K562 (cell line): ENCODE data around the gene NIPAL3. TPM values are rescaled to one million over a fixed set of nuclear protein-coding genes. Genes with fewer than 3 reads are reported as not detected.
A peak's percentile ranks its signal among the peaks of the same experiment; 100 is the strongest.

ENCODE experiments used
- ATAC-seq: fragments of 200-7000 bp; cut with Tn5 transposase; 3 replicates; pipeline ENCODE4 v1.9.1; 2020; ENCODE audit warnings: moderate library complexity
- BruUV-seq: library from RNA; stranded (reverse); fragments of 400-500 nt; replicated peaks from 2 replicates; lab custom pipeline; 2021; lab: Mats Ljungman, UMichigan
- CTCF ChIA-PET: fragments of 300-600 bp; formaldehyde crosslinking; extraction: SDS; loops from one replicate; lab custom pipeline; 2021; ENCODE audit warnings: low intra/inter-chr PET ratio; lab: Yijun Ruan, JAX
- POLR2A ChIA-PET: fragments of 300-600, 350-650 bp; sonication (Branson Sonifier 250); formaldehyde crosslinking; extraction: SDS; loops from one replicate; lab custom pipeline; 2021; ENCODE audit warnings: antibody characterized with exemption, inconsistent platforms; lab: Yijun Ruan, JAX
- DNase-seq, 4 experiments: peaks; one replicate each; pipeline versions ENCODE4 v3.0.0 to v3.0.0-alpha.2; 2011 to 2018; ENCODE audit warnings: low spot score in 3 of 4, mixed read lengths in 3 of 4; ENCODE audit errors: extremely low read depth in 1 of 4
- FAIRE-seq: peaks from 2 replicates; lab custom pipeline; 2011; peaks lifted over from hg19 to GRCh38; lab: Jason Lieb, UNC
- H2AFZ ChIP-seq: 2 replicates; pipeline ENCODE4 v1.6.0; 2011; ENCODE audit warnings: low read depth, low read length, control low read depth, inconsistent platforms
- H3K27ac ChIP-seq: fragments of 200-600 bp; 3 replicates; pipeline ENCODE4 v1.8.0; 2011; ENCODE audit warnings: low read depth, mild to moderate bottlenecking, control low read depth, inconsistent platforms, low read length, moderate library complexity, mixed read lengths; ENCODE audit errors: extremely low read depth
- H3K27me3 ChIP-seq, 2 experiments: fragments of 300-600 bp in 1 of 2; 2 replicates in 1 of 2; 3 replicates in 1 of 2; pipeline versions ENCODE4 v1.6.0 to v1.8.0; 2011; ENCODE audit warnings: inconsistent platforms in 2 of 2, low read length in 2 of 2, mild to moderate bottlenecking in 1 of 2, mixed read lengths in 1 of 2, moderate library complexity in 1 of 2; ENCODE audit not compliant: control insufficient read depth in 2 of 2, insufficient read depth in 2 of 2
- H3K36me3 ChIP-seq: fragments of 300-600 bp; 3 replicates; pipeline ENCODE4 v1.8.0; 2011; ENCODE audit warnings: mild to moderate bottlenecking, low read length, inconsistent platforms; ENCODE audit not compliant: control insufficient read depth, insufficient read depth
- H3K4me1 ChIP-seq, 2 experiments: fragments of 200-600 bp in 1 of 2; replicated peaks in 1 of 2; 2 replicates in 1 of 2; 3 replicates in 1 of 2; pipeline versions ENCODE4 v1.5.1 to v1.8.0; 2011; ENCODE audit warnings: inconsistent platforms in 2 of 2, low read length in 2 of 2, mild to moderate bottlenecking in 1 of 2, mixed read lengths in 1 of 2, moderate library complexity in 1 of 2; ENCODE audit not compliant: control insufficient read depth in 2 of 2, insufficient read depth in 2 of 2
- H3K4me2 ChIP-seq: 2 replicates; pipeline ENCODE4 v1.6.1; 2011; ENCODE audit warnings: low read length, control low read depth, inconsistent platforms, mixed read lengths; ENCODE audit not compliant: insufficient read depth
- H3K4me3 ChIP-seq: fragments of 200-600 bp; sonication (generic), shearing (Covaris generic); 2 replicates; pipeline ENCODE4 v1.5.1; 2016; ENCODE audit warnings: control low read depth, inconsistent platforms
- H3K79me2 ChIP-seq: fragments of 200-600 bp; 3 replicates; pipeline ENCODE4 v1.8.0; 2011; ENCODE audit warnings: low read length, inconsistent platforms; ENCODE audit not compliant: control insufficient read depth, insufficient read depth
- H3K9ac ChIP-seq, 2 experiments: 2 replicates each; pipeline versions ENCODE4 v1.6.0 to v1.6.1; 2011; ENCODE audit warnings: low read depth in 2 of 2, low read length in 2 of 2, control low read depth in 1 of 2, inconsistent platforms in 1 of 2, mild to moderate bottlenecking in 1 of 2, mixed read lengths in 1 of 2; ENCODE audit not compliant: insufficient read depth in 1 of 2
- H3K9me1 ChIP-seq: one replicate; pipeline ENCODE4 v1.6.0; 2011; ENCODE audit warnings: inconsistent platforms, mild to moderate bottlenecking, low read length, moderate library complexity; ENCODE audit not compliant: control insufficient read depth, insufficient read depth
- H3K9me3 ChIP-seq: replicated peaks from 2 replicates; pipeline ENCODE4 v1.5.1; 2011; ENCODE audit warnings: low read depth, low read length, inconsistent platforms; ENCODE audit not compliant: control insufficient read depth, insufficient read depth
- H4K20me1 ChIP-seq: replicated peaks from 2 replicates; pipeline ENCODE4 v1.6.1; 2011; ENCODE audit warnings: low read length, inconsistent platforms, mixed read lengths; ENCODE audit not compliant: control insufficient read depth, insufficient read depth
- FUS ChIP-seq: fragments of 200-400 bp; formaldehyde crosslinking; optimal IDR thresholded peaks from 2 replicates; pipeline ENCODE3; 2017; ENCODE audit warnings: low read depth, low read length
- NFIC ChIP-seq: fragments of 450-650 bp; IDR thresholded peaks from 2 replicates; pipeline ENCODE4 v1.6.1; 2017; ENCODE audit warnings: mild to moderate bottlenecking, inconsistent platforms
- WGBS: fragments of 100-300 bp; shearing (Covaris generic); methylation state at CpG from one replicate; pipeline ENCODE4 v1.1.6; 2016; ENCODE audit warnings: low coverage, mixed read lengths; ENCODE audit not compliant: insufficient coverage; ENCODE audit errors: missing lambda C conversion rate; 5-methylcytosine and 5-hydroxymethylcytosine counted together
- in situ Hi-C: fragments of 300-500 bp; cut with MboI; formaldehyde crosslinking; loops from 4 replicates; pipeline ENCODE4 v1.15.0; 2018; ENCODE audit warnings: inconsistent platforms, mixed read lengths
- intact Hi-C: fragments of 100-400 bp; cut with micrococcal nuclease; formaldehyde crosslinking; loops from 2 replicates; pipeline ENCODE4 v1.14.2; 2022
- polyA plus RNA-seq, 8 experiments: library from polyadenylated mRNA; depleted of rRNA in 4 of 8; stranded (reverse) in 5 of 8; unstranded in 3 of 8; fragments of >200 nt; fragmentation: Nextera tagmentation in 2 of 8; fragmentation: Illumina TruSeq in 1 of 8; extraction: Ambion mirVana in 2 of 8; extraction: Trizol in 1 of 8; gene quantifications; 2 replicates each; pipeline versions ENCODE4 v1.2.1 to v1.2.3, GENCODE V29; 2011 to 2014; ENCODE audit warnings: inconsistent platforms in 1 of 8, missing spikeins in 1 of 8
- total RNA-seq, 7 experiments: library from RNA; depleted of rRNA in 6 of 7; stranded (reverse); fragments of >200 nt in 6 of 7; fragmentation: Illumina TruSeq in 2 of 7; extraction: Trizol in 2 of 7; gene quantifications; 2 replicates each; pipeline versions ENCODE4 v1.2.1 to v1.2.3, GENCODE V29; 2011 to 2021; ENCODE audit warnings: low replicate concordance in 1 of 7
- TF ChIP-seq, protein P1 (sequence below): sonication (generic); formaldehyde crosslinking; IDR thresholded peaks from 2 replicates; pipeline ENCODE4 v1.8.0; 2022; ENCODE audit warnings: mild to moderate bottlenecking, missing genetic modification reagents
- TF ChIP-seq, protein P2 (sequence below), 3 experiments: fragments of 200-800 bp in 1 of 3; fragments of 250-450 bp in 1 of 3; fragments of 450-650 bp in 1 of 3; sonication (Bioruptor Pico) in 1 of 3; sonication (Bioruptor generic) in 1 of 3; formaldehyde crosslinking in 1 of 3; IDR thresholded peaks; 2 replicates each; pipeline versions ENCODE4 v1.6.1 to v1.8.0; 2016 to 2022; ENCODE audit warnings: mild to moderate bottlenecking in 2 of 3, missing genetic modification characterization in 2 of 3, missing compliant biosample characterization in 1 of 3, moderate library complexity in 1 of 3

The NIPAL3 gene
- total and polyA plus RNA-seq, 9 of the 15 experiments (the other 6 are each of a cell fraction or from before 2014, with no cell fraction given): 10.5 to 26.3 (median 16.0) TPM

DNA sequence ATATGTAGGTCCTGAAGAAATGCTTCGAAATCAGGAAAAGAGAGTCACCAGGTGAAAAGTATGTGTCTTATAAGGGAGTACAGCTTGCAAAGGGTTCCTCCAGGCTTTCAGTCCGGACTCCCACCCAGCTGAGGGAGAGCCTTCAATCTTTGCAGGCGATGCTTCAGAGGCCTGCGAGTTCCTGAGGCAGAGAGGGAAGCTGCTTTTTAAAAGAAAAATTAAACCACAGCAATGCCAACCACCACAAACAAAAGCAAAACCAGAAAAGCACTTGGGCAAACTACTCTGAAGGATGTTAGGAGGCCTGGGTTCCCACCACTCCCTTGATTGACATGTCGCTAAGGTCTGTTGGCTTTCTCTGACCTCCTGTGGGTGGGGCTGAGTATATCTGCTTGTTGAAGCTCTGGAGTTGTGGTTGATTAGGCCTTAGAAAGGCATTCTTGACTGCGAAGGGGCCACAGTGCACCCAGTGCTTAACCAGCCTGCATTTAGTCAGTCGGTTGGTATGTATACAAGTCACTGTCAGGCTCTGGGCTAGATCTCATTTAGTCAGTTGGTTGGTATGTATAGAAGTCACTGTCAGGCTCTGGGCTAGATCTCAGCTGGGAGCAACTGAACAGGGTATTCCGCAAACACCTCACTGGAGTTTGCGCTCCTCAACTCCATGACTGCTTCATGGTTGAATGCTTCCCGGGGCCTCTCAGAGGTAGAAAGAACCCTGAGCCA, 1.2 kb downstream of the NIPAL3 start (continued):
- TF ChIP-seq, protein P1, sequence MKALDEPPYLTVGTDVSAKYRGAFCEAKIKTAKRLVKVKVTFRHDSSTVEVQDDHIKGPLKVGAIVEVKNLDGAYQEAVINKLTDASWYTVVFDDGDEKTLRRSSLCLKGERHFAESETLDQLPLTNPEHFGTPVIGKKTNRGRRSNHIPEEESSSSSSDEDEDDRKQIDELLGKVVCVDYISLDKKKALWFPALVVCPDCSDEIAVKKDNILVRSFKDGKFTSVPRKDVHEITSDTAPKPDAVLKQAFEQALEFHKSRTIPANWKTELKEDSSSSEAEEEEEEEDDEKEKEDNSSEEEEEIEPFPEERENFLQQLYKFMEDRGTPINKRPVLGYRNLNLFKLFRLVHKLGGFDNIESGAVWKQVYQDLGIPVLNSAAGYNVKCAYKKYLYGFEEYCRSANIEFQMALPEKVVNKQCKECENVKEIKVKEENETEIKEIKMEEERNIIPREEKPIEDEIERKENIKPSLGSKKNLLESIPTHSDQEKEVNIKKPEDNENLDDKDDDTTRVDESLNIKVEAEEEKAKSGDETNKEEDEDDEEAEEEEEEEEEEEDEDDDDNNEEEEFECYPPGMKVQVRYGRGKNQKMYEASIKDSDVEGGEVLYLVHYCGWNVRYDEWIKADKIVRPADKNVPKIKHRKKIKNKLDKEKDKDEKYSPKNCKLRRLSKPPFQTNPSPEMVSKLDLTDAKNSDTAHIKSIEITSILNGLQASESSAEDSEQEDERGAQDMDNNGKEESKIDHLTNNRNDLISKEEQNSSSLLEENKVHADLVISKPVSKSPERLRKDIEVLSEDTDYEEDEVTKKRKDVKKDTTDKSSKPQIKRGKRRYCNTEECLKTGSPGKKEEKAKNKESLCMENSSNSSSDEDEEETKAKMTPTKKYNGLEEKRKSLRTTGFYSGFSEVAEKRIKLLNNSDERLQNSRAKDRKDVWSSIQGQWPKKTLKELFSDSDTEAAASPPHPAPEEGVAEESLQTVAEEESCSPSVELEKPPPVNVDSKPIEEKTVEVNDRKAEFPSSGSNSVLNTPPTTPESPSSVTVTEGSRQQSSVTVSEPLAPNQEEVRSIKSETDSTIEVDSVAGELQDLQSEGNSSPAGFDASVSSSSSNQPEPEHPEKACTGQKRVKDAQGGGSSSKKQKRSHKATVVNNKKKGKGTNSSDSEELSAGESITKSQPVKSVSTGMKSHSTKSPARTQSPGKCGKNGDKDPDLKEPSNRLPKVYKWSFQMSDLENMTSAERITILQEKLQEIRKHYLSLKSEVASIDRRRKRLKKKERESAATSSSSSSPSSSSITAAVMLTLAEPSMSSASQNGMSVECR (CRISPR knock-in tag): 0 out of 2 replicates have a peak, but pooled peaks have one; percentile 34
- no peak for TF ChIP-seq NFIC

DNA sequence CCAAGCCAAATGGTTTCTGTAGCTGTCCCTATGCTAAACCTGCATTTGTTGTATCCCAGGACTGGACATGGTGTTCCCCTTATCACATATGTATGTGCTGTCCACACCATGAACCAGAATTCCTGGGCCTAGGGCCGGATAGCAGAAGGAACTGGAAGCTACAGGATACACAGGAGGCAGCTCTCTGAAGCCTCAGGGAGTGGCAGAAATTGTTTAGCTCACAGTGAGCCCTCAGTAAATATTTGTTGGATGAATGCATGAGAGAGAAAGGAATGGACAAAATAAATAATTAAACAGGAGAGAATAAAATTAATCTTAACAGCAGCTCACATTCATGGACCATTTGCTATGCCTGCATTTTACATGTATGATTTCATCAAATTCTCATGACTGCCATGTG, 2.1 kb downstream of the NIPAL3 start:
- peak overlapping the region; percentile 88 for H3K4me2 ChIP-seq
- POLR2A ChIA-PET: interaction anchor here (1.1 to 1.6 kb wide), 3 partner anchors 8 to 24 kb away, joined by 4 to 6 read pairs (median 4); no protein-coding TSS in a partner anchor
- no peaks in the 10 kb centered on the region for H3K9me3 ChIP-seq
- TF ChIP-seq FUS: no peak
- TF ChIP-seq, protein P2, sequence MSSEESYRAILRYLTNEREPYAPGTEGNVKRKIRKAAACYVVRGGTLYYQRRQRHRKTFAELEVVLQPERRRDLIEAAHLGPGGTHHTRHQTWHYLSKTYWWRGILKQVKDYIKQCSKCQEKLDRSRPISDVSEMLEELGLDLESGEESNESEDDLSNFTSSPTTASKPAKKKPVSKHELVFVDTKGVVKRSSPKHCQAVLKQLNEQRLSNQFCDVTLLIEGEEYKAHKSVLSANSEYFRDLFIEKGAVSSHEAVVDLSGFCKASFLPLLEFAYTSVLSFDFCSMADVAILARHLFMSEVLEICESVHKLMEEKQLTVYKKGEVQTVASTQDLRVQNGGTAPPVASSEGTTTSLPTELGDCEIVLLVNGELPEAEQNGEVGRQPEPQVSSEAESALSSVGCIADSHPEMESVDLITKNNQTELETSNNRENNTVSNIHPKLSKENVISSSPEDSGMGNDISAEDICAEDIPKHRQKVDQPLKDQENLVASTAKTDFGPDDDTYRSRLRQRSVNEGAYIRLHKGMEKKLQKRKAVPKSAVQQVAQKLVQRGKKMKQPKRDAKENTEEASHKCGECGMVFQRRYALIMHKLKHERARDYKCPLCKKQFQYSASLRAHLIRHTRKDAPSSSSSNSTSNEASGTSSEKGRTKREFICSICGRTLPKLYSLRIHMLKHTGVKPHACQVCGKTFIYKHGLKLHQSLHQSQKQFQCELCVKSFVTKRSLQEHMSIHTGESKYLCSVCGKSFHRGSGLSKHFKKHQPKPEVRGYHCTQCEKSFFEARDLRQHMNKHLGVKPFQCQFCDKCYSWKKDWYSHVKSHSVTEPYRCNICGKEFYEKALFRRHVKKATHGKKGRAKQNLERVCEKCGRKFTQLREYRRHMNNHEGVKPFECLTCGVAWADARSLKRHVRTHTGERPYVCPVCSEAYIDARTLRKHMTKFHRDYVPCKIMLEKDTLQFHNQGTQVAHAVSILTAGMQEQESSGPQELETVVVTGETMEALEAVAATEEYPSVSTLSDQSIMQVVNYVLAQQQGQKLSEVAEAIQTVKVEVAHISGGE (CRISPR knock-in tag; IDR thresholded peaks at IDR 0.05): 0 out of 6 replicates have a peak, but pooled peaks of 1 of the 3 experiments have one; percentile 2
- TF ChIP-seq, all 486 proteins: peak for 1
- BruUV-seq: no TSS peak
- Histone ChIP-seq H3K9me1 (no peaks in the 10 kb centered on the region), H3K27ac (peak overlapping the region; percentile 64), H3K27me3 (no peaks in the 10 kb centered on the region), H2AFZ (no peak overlapping the region), H3K79me2 (peaks cover 39% of the 10 kb centered on the region), H3K4me1 (peaks cover 40 to 54% of the 10 kb centered on the region in 2 experiments), H4K20me1 (peaks cover 4% of the 10 kb centered on the region; the same call in 1 of the 2 replicates), H3K4me3 (no peak overlapping the region; the same call in 1 of the 2 replicates), H3K36me3 (peaks cover 35% of the 10 kb centered on the region; the same call in 2 of the 3 replicates), H3K9ac (peak overlapping the region; percentile 61 to 76; a peak in 3 of 4 replicates)
- in situ Hi-C loops: no loop called here
- CTCF ChIA-PET: no interaction called here
- 73% methylated on average over 1 of the region's 1 CpG for WGBS
- intact Hi-C loops: loop anchor here (5.0 kb wide), 2 partner anchors 85 to 110 kb away; partner anchors contain the start of gene RCAN3
- DNase-seq (no peak), ATAC-seq (no peak), FAIRE-seq (no peak)
